Activated effector memory CD4-positive, alpha-beta T cell treated with anti-CD3 and anti-CD28 coated beads, Interleukin-2, amount 50 U/mL, for 16 hours (primary cell): Measurements from ENCODE around the gene ZBTB7B.

Source experiments
- DNase-seq: peaks from one replicate; pipeline ENCODE4 v3.0.0-alpha.2; 2020

The ZBTB7B gene

GRCh38 chr1:155002464-155003226 is at the start of gene ZBTB7B:
Gene ZBTB7B, plus strand, starts transcription at chr1:155002802. Its CDS starts 11,859 bp downstream, at chr1:155014661.
- DNase-seq, result peak; percentile 74

- DNase-seq, result no peak
These were observed 49.0 kb upstream of the ZBTB7B start for GRCh38 chr1:154953611-154954038.

- no peak for DNase-seq
These were observed 48.1 kb upstream of the ZBTB7B start for GRCh38 chr1:154954541-154954940.

GRCh38 chr1:154955039-154955717 is 47.4 kb upstream of the ZBTB7B start:
- peak; percentile 95 for DNase-seq

GRCh38 chr1:154955718-154956543 is 46.7 kb upstream of the ZBTB7B start, which contains the start of gene PBXIP1:
Gene PBXIP1, minus strand, starts transcription at chr1:154956099. Its CDS starts 2,378 bp downstream, at chr1:154953721.
- peak; percentile 91 for DNase-seq

- DNase-seq, result no peak
These were observed 46.1 kb upstream of the ZBTB7B start for GRCh38 chr1:154956544-154956941.

- no peak for DNase-seq
These were observed 45.4 kb upstream of the ZBTB7B start for GRCh38 chr1:154957091-154957657.

GRCh38 chr1:154958036-154958435 is 44.6 kb upstream of the ZBTB7B start:
- no peak for DNase-seq

GRCh38 chr1:154958681-154959425 is 43.7 kb upstream of the ZBTB7B start:
- DNase-seq, result no peak

- DNase-seq, result no peak
These were observed 43.2 kb upstream of the ZBTB7B start for GRCh38 chr1:154959426-154959780.

- no peak for DNase-seq
These were observed 42.0 kb upstream of the ZBTB7B start for GRCh38 chr1:154960446-154961136.

GRCh38 chr1:154961207-154962155 is 41.1 kb upstream of the ZBTB7B start, which contains the start of gene PYGO2:
Gene PYGO2, minus strand, starts transcription at chr1:154961782. Its CDS starts 206 bp downstream, at chr1:154961576.
- peak; percentile 93 for DNase-seq

GRCh38 chr1:154962156-154962749 is 40.3 kb upstream of the ZBTB7B start:
- DNase-seq, result peak; percentile 71

GRCh38 chr1:154962795-154963330 is 39.7 kb upstream of the ZBTB7B start:
- no peak for DNase-seq

GRCh38 chr1:154963643-154964042 is 39.0 kb upstream of the ZBTB7B start:
- DNase-seq, result peak; percentile 57

- no peak for DNase-seq
These were observed 38.2 kb upstream of the ZBTB7B start for GRCh38 chr1:154964359-154964758.

GRCh38 chr1:154966111-154966510 is 36.5 kb upstream of the ZBTB7B start:
- no peak for DNase-seq

- DNase-seq, result no peak
These were observed 35.2 kb upstream of the ZBTB7B start for GRCh38 chr1:154967331-154967950.

GRCh38 chr1:154968731-154969130 is 33.9 kb upstream of the ZBTB7B start:
- DNase-seq, result no peak
